HG02678 (cell line): ENCODE results near the gene MRPS18B.

Source experiments
- ATAC-seq: cut with Tn5 transposase; IDR thresholded peaks from one replicate; pipeline ENCODE4 v1.9.1; 2021; ENCODE audit warnings: mild to moderate bottlenecking, moderate library complexity; ENCODE audit not compliant: unreplicated experiment

MRPS18B gene

GRCh38 chr6:30601815-30602641, 15.6 kb upstream of the MRPS18B start:
- ATAC-seq: no peak

- no peak for ATAC-seq
These were observed 13.7 kb upstream of the MRPS18B start for GRCh38 chr6:30603961-30604360.

DNA sequence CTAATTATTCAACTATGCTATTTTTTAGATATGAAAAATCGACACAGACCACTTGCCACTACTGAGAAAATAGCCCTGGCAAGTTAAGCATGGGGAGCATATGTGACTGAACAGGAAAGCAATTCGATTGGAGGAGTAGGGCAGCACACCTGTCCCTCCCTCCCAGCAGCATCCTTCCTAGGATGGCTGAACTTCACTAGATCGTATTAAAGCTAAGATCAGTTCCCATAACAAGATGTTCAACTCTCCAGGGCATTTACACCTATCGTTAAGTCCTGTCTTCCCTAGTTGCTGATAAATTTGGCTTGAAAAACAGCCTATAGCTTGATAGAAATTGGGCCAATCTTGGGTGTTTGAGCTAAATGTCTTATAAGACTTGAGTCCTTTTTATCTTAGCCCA, 7.6 kb upstream of the MRPS18B start:
- no peak for ATAC-seq

GRCh38 chr6:30611150-30611855, 6.3 kb upstream of the MRPS18B start:
- no peak for ATAC-seq

DNA sequence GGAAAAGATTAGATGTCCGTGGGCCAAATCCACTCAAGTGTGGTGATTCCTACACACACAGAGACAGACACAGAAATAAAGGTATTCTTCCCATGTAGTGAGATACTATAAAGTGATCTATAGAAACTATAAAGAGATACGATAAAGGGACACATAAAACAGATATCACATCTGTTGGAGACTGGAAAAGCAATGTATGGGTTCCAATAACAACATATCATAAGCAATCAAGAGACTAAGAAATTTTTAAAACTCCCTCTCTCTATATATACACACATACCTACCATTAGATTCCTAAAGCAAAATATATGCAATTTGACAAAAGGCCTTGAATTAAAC, 5.8 kb upstream of the MRPS18B start:
- ATAC-seq: no peak

GRCh38 chr6:30612213-30612612, 5.4 kb upstream of the MRPS18B start:
- ATAC-seq: no peak

DNA sequence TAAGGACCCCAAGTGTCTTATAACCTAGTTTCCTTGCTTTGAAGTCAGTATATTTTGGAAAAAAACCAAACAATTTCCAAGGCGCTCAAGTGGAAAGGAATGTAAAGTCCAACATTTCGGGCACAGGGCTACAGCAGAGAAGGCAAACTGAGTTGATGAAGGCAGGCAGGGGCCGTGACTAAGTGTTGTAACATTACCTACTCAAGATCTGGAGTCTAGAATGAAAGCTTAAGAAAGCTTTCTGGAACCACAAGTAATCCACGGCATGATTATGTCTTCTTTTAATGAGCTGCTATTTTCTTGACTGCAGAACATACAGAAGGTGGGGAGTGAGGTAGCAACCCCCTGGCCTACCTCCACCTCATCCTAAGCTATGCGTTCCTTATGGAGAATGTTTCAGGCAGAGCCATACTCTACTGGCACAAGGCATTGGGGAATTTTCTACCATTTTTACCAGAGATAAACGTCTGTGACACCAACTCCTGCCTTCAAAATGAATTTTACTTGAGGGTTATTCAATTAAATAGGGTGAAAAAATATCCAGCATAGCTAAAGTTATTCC, 4.9 kb upstream of the MRPS18B start:
- no peak for ATAC-seq

DNA sequence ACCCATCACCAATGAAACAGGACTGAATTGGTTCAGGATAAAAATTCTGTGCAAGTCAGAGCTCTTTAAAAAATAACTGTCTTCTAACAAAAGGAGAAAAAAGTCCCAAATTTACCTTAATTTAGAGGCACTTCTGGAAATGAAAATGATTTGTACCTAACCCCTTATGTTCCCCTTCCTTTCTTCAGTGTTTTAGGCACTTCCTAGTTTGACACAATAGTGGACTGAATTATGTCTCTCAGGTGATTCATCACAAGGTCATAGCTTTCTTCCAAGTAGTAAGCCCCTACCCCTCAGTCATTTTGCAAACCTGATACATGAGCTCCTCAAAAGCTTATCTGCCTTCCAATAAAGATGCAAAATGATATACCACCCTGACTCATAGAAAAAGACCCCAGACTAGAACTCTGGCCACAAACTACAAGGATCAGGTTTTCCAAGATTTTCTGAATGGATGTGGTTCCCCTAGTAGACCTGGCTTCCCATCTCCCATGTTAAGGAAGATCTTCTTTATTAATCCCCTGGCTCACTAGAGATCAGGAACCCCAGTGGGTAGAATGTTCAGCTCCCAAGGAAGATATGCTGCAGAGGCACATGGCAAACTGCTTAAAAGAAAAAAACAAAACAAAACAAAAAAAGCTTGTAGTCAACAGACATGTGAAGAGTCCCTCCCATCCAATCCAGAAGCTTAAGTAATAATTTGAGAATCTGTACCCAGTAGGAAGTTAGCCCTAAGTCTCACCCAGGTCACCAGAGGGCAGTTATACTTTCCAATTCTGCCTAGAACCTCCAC, 4.2 kb upstream of the MRPS18B start:
- no peak for ATAC-seq

GRCh38 chr6:30614044-30614842, 3.4 kb upstream of the MRPS18B start:
- ATAC-seq: no peak

DNA sequence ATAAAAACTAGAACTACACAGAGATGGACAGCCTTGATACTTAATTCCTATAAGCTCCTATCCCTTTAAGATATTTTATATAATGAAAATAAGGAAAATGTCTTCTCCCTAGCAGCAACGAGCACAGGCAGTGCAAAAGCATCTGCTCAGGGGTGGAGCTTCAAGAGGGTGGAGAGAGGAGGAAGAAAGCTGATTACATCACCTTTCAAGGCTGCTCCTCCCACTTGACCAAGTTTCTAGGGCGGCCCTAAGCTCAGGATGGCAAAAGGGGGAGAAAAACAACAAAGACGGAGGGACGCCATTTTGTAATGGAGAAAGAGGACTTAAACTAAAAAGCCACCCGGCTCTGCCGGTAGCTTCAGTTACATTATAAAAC, 2.8 kb upstream of the MRPS18B start:
- peak; percentile 39 for ATAC-seq

GRCh38 chr6:30615219-30615957, 2.3 kb upstream of the MRPS18B start:
- no peak for ATAC-seq

DNA sequence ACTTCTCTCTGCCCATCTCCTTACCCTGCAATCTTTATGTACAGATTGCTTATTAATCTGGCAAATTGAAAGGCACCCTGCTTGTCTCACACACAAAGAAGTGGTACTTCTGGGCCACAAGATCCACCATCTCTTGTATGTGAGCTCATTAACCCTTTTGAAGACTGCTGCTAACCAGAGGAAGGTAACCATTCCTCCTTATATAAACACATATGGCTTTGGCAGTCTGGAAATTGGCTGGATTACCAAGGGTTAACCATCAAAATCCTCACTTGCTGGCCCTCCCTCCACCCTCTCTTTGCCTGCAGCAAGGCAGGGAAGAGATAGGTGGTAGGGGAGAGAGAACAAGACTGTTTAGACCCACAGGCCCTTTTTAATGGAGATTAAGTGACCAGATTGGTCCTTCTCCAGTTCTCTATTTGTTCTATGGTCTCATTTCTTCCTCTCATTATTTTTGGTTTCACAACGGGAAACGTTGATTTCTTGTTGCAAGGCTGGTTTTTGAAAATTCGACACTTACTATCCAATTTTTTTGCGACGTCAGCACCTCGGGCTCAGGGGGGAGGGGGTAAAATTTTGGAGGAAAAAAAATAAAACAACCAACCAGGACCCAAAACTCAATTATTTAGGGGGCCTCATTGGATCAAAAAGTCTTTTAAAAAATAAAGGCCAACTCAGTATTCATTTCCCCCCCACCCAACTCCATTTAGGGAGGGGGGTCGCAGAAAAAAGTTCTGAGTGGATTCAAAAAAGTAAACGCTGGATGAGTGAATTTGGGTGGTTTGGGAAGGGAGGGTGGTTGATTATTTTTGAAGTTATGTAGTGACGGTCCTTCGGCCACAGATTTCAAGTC, 1.5 kb upstream of the MRPS18B start:
- no peak for ATAC-seq

DNA sequence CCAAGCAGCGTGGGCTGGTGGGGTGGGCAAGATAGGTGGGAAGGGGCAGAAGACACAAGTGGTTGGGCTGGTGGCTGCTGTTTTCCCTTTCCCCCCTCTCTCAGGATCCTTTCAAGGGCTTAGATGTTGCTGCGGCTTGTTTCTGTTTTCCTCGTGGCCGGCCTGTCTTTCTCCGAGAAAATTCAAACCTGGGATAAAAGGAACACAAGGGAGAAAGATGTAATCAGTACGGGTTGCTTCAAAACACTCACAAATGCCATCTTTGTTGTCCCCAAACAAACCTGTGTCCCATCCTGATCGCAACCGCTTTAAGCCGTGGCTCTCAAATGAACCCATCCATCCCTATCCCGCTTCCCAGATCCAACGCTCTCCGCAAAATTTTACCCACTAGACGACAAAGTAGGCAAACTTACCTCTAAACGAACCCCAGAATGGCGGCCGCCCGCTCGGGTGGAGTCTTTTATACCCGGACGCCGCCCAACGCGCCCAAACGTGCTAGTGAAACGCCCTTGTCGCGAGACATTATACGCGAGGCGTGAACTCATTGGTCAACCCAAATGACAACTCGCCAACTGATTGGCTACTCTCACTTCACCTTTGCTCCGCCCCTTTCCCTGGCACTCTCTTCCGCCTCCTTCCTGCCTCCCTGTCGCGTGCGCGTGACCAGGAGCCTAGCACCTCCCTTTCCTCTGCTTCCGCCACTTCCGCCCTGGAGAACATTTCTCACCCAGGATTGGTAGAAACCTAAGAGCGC, 652 bp upstream of the MRPS18B start, which contains the start of gene PPP1R10:
Gene PPP1R10, minus strand, starts transcription at position 433 of the 754 bp plus-strand sequence. CDS start 7,299 bp downstream, outside the sequence.
- peak; percentile 77 for ATAC-seq

DNA sequence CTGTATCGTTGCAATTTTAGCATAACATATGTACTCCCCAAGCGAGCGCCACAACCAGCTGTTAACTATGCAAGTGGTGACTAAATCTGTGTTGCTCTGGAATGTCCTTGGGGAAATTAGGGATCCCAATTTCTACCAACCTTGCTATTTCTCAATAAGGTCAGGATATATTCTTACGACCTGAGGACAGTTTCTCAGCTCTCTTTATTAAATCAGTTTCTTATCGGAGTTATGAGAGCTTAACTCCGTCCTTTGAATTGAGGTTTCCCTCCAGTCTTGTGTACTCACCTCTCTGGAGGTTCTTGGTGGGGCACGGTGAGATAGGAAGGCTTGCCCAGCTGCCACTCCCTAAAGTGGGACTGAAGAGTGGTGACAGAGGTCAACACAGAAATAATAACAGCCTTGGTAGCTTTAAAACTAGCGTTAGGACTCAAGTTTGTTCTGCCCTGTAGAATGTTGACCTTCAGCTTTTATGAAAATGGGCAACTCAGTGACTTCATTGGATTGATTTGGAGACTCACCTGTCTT, 694 bp downstream of the MRPS18B start:
- ATAC-seq: no peak

DNA sequence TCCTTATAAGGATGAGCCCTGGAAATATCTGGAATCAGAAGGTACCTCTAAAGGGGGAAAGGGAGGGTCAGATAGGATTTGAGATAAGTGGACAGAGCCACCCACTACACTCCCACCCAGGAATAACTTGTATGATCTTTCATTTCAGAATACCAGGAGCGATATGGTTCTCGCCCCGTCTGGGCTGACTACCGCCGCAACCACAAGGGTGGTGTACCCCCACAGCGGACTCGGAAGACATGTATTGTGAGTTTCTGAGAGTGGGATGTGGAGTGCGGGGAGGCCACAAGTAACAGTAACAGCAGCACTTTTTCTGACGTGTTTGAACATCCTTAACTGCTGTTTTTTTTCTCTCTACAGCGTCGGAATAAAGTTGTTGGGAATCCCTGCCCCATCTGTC, 1.9 kb downstream of the MRPS18B start:
- no peak for ATAC-seq

GRCh38 chr6:30625511-30625910, 7.9 kb downstream of the MRPS18B start:
- ATAC-seq: no peak

DNA sequence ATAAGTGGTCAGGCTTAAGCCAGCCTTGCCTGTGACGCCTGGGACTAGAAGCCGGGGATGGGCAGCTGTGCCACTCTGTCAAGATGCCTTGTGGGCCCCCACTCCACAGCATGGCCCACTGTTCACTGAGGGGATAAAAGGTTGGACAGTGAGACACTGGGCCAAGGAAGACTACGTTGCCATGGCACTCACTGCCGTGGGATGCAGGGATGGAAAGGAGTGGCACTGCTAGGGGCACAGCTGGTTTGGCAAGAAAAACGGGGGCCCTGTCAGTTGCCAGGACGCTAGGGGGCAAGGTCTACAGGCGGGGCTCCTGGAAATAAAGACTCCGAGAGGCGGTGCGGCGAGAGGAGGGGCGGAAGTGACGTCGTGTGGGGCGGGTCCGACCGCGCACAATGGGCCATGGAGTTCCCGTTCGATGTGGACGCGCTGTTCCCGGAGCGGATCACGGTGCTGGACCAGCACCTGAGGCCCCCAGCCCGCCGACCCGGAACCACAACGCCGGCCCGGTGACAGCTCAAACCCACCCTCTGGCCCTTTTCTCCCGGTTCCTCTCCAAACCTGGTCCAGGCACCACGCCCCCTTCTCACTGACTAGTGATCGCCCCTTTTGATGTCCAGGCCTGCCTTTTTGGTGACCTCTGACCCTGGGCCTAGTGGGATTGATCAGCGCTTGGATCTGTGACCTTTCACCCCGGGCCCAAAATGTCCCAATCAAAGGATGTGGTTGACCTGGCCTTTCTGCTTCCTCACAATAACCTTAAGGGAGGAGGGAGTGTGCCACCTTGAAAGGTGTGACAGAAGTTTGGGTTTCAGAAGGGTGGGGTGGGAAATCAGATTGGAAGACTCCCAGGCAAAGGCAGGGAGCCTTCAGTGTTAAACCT, 9.1 kb downstream of the MRPS18B start, which contains the start of gene ATAT1:
Gene ATAT1, plus strand, starts transcription at position 391 of the 883 bp plus-strand sequence.
- peak; percentile 88 for ATAC-seq
